NOMO-1 (cell line): Measurements from ENCODE around the gene PRXL2A.

Experiments used
- DNase-seq, 2 experiments: peaks; one replicate each; lab custom pipeline; 2025; ENCODE audit not compliant: unreplicated experiment in 2 of 2; lab: John Stamatoyannopoulos, UW

PRXL2A gene

GRCh38 chr10:80460399-80461207, 52.3 kb downstream of the PRXL2A start:
- DNase-seq = no peak

- DNase-seq = peak; percentile 15 to 28
Measured at GRCh38 chr10:80461208-80462183, 53.1 kb downstream of the PRXL2A start.

DNA sequence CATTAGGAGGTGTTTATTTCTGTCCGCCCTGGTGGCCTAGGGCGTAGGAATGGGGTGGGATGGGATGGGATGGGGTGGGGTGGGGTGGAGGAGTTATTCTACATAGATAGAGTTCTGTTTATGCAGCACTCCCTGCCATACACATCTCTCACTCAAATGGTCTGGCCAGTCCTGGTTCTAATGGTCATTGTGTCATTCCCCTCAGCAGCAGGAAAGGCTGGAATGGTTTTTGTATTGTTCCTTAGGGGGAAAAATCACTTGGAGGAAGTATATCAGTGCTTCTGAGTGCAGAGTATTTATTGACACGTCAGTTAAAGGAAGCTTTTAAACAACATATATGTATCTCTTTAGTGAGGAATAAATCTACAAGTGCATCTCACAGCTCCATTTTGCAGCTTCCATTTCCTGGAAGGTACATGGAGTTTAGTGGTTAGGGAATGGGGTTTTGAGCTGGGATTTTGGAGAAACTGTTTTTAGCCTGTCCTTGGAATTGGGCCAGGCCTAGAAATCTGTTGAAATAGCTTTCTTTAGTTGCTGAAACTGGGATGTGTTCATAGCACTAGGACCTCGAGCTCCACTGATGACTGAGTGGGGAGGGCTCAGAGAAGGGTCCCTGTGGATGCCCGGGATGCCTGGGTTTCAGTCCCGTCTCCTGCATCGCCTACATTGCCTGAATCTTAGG, 54.1 kb downstream of the PRXL2A start:
- no peak for DNase-seq

- DNase-seq = peak in 1 of 2 experiments; percentile 15
Measured at GRCh38 chr10:80462981-80463741, 54.8 kb downstream of the PRXL2A start.

DNA sequence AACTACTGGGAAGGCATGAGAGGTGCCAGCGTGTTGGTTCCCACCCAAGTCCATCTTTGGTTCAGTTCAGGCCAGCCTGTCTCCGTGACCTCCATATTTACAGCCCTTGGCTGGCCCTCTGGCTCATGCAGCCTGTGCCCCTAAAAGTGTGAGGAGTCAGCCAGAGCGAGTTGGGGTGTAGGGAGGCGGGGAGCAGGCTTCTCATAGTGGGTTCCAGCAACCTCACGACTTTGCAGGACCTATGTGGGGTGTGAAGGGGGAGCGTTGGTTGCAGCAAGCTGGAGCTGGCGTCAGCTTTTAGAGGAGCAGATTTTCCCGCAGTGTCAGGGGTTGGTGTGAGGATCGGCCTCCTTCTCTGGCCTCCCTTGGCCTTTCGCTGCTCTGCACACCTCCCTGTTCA, 55.5 kb downstream of the PRXL2A start:
- DNase-seq = no peak

GRCh38 chr10:80464557-80465450, 56.5 kb downstream of the PRXL2A start:
- no peak for DNase-seq

- DNase-seq = no peak
Measured at GRCh38 chr10:80465451-80465835, 57.1 kb downstream of the PRXL2A start.

- DNase-seq = no peak
Measured at GRCh38 chr10:80465839-80466590, 57.7 kb downstream of the PRXL2A start.

- no peak for DNase-seq
Measured at GRCh38 chr10:80466724-80467326, 58.5 kb downstream of the PRXL2A start.

DNA sequence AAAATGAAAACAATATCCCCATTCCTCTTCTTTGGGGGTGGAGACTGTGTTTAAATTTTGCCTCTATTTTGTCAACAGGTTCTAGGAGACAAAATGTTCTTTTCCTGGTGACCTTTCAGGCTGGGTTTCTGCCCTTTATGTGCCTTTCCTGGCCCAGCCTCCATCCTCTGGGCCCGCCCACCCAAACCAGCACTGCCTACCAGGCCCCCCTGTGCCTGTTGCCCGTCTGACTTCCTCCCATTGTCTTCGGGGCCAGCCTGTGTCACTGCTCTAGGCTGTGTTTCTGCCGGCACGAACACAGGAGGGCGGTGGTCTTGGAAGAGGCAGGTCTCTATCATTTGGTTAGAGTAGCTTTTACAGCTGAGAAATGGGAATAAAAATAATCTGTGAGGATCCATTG, 59.7 kb downstream of the PRXL2A start:
- no peak for DNase-seq

DNA sequence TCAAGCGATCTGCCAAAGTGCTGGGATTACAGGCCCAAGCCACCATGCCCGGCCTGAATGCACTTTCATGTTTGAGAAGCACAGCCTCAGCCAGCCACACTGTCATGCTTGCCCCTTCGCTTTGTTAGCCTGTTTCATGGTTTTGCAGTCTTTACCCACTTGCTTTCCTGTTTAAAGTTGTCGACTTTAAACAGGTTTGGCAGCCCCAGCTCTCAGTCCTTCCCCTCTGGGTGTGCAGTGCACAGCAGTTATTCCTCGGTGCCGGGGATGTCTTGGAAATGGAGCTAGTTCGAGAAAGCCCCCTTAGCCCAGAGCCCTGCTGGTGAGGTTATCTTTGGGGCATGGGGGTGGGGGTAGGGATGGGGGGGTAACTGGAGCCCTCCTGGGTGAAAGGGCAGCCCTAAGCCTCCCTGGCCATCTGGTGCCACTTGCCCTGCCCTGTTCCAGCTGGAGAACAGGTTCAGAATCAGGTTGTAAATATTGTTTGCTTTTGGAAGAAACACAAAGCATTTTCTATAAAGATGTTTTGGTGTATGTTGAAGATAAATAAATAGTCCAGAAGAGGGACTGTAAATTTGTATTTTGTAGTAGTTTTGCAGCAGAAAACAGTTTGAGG, 60.6 kb downstream of the PRXL2A start:
- DNase-seq = no peak

DNA sequence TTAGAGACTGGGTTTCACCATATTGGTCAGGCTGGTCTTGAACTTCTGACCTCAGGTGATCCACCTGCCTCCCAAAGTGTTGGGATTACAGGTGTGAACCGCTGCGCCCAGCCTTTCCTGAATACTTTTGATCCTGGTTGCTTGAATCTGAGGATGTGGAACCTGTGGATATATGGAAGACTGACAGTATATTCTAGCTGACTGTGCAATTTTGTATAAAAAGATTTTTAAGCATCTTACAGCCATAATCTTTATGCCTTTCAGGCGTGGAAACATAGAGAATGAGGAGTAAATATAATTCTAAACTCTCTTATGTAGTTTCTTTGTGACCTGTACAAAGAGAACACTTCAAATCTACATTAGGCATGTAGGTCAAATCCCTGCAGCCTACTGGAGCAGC, 61.9 kb downstream of the PRXL2A start:
- no peak for DNase-seq

- DNase-seq = no peak
Measured at GRCh38 chr10:80471001-80471400, 62.6 kb downstream of the PRXL2A start.

DNA sequence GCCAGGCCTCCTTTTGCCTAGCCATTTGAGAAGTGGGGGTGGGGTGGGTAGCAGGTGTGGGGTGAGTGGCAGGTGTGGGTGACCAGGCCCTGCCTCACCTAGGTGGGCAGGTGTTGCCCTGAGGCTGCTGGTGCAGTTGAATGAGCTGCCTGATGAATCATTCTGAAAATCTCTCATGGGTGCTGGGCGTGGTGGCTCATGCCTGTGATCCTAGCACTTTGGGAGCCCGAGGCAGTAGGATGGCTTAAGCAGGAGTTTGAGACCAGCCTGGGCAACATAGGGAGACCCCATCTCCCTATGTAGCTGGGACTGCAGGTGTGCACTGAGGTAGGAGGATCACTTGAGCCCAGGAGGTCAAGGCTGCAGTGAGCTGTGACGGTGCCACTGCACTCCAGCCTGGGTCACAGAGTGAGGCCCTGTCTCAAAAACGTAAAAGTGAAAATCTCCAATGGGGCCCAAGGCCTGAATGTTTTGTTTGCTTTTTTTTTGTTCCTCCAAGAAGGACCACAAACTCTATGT, 63.4 kb downstream of the PRXL2A start:
- DNase-seq = no peak

- DNase-seq = no peak
Measured at GRCh38 chr10:80472234-80473095, 64.1 kb downstream of the PRXL2A start.

GRCh38 chr10:80473096-80473657, 64.8 kb downstream of the PRXL2A start:
- DNase-seq = no peak
